Nephron (organoid): ENCODE data around the gene CYB561D1.
A peak's percentile ranks its signal among the peaks of the same experiment; 100 is the strongest.

Source experiments
- H3K27ac Mint-ChIP-seq, 3 experiments: 2 replicates each; pipeline ENCODE4 v1.8.0; 2020; ENCODE audit warnings: mixed read lengths in 3 of 3, mild to moderate bottlenecking in 2 of 3, moderate library complexity in 1 of 3
- H3K27me3 Mint-ChIP-seq: 2 replicates; pipeline ENCODE4 v1.8.0; 2021; ENCODE audit warnings: low read depth, mild to moderate bottlenecking, moderate library complexity, mixed read lengths
- H3K36me3 Mint-ChIP-seq: 2 replicates; pipeline ENCODE4 v1.8.0; 2020; ENCODE audit warnings: low read depth, mixed read lengths
- H3K4me1 Mint-ChIP-seq: 2 replicates; pipeline ENCODE4 v1.8.0; 2020; ENCODE audit warnings: mixed read lengths
- H3K4me3 Mint-ChIP-seq, 3 experiments: 2 replicates each; pipeline ENCODE4 v1.8.0; 2020; ENCODE audit warnings: mild to moderate bottlenecking in 3 of 3, mixed read lengths in 3 of 3, moderate library complexity in 2 of 3
- H3K9me3 Mint-ChIP-seq: 2 replicates; pipeline ENCODE4 v1.8.0; 2020; ENCODE audit warnings: mixed read lengths
- CTCF ChIP-seq, 3 experiments: fragments of 200-600 bp; sonication (generic); IDR thresholded peaks; one replicate each; pipeline ENCODE4 v1.5.0; 2021; ENCODE audit warnings: antibody characterized with exemption in 3 of 3; ENCODE audit not compliant: unreplicated experiment in 3 of 3

CYB561D1 gene

GRCh38 chr1:109477821-109478220 is 16.1 kb upstream of the CYB561D1 start:
- H3K4me1 Mint-ChIP-seq, result no peaks in the 10 kb centered on the region
- H3K27ac Mint-ChIP-seq, result no peak overlapping the region
- H3K9me3 Mint-ChIP-seq, result no peaks in the 10 kb centered on the region
- H3K36me3 Mint-ChIP-seq, result no peaks in the 10 kb centered on the region
- H3K4me3 Mint-ChIP-seq, result no peak overlapping the region
- H3K27me3 Mint-ChIP-seq, result peaks cover 79% of the 10 kb centered on the region
- no peak for TF ChIP-seq CTCF (IDR thresholded peaks at IDR 0.05; ENCODE audit: unreplicated experiment in 3 of 3)

GRCh38 chr1:109478806-109479205 is 15.1 kb upstream of the CYB561D1 start:
- Mint-ChIP-seq H3K4me3 (no peak overlapping the region), H3K36me3 (no peaks in the 10 kb centered on the region), H3K4me1 (peaks cover 4% of the 10 kb centered on the region), H3K27me3 (peaks cover 70% of the 10 kb centered on the region), H3K27ac (no peak overlapping the region), H3K9me3 (no peaks in the 10 kb centered on the region)
- TF ChIP-seq CTCF (IDR thresholded peaks at IDR 0.05; ENCODE audit: unreplicated experiment in 3 of 3), result no peak

- H3K27me3 Mint-ChIP-seq, result peaks cover 68% of the 10 kb centered on the region
- no peak for TF ChIP-seq CTCF (IDR thresholded peaks at IDR 0.05; ENCODE audit: unreplicated experiment in 3 of 3)
- H3K27ac Mint-ChIP-seq, result no peak overlapping the region
- H3K4me1 Mint-ChIP-seq, result peaks cover 4% of the 10 kb centered on the region
- H3K4me3 Mint-ChIP-seq, result no peak overlapping the region
- no peaks in the 10 kb centered on the region for H3K9me3 Mint-ChIP-seq
- no peaks in the 10 kb centered on the region for H3K36me3 Mint-ChIP-seq
These were observed 14.6 kb upstream of the CYB561D1 start for GRCh38 chr1:109479311-109479710.

GRCh38 chr1:109479901-109480300 is 14.0 kb upstream of the CYB561D1 start:
- TF ChIP-seq CTCF (IDR thresholded peaks at IDR 0.05; ENCODE audit: unreplicated experiment in 3 of 3), result no peak
- Mint-ChIP-seq H3K9me3 (no peaks in the 10 kb centered on the region), H3K4me1 (peaks cover 8% of the 10 kb centered on the region), H3K4me3 (no peak overlapping the region), H3K27me3 (peaks cover 63% of the 10 kb centered on the region), H3K36me3 (no peaks in the 10 kb centered on the region), H3K27ac (no peak overlapping the region)

- no peak for TF ChIP-seq CTCF (IDR thresholded peaks at IDR 0.05; ENCODE audit: unreplicated experiment in 3 of 3)
- Mint-ChIP-seq H3K4me3 (no peak overlapping the region), H3K36me3 (peaks cover 11% of the 10 kb centered on the region), H3K4me1 (peaks cover 21% of the 10 kb centered on the region), H3K27me3 (peaks cover 49% of the 10 kb centered on the region), H3K27ac (no peak overlapping the region), H3K9me3 (no peaks in the 10 kb centered on the region)
These were observed 12.2 kb upstream of the CYB561D1 start for GRCh38 chr1:109481646-109482045.

- Mint-ChIP-seq H3K27me3 (peaks cover 43% of the 10 kb centered on the region), H3K27ac (no peak overlapping the region), H3K4me1 (peaks cover 22% of the 10 kb centered on the region), H3K9me3 (no peaks in the 10 kb centered on the region), H3K4me3 (peak overlapping the region; percentile 23 to 90 (median 41)), H3K36me3 (peaks cover 12% of the 10 kb centered on the region)
- no peak for TF ChIP-seq CTCF (IDR thresholded peaks at IDR 0.05; ENCODE audit: unreplicated experiment in 3 of 3)
These were observed 11.7 kb upstream of the CYB561D1 start for GRCh38 chr1:109482242-109482641.
